ENCODE data around the gene MLN. TPM values are rescaled to one million over a fixed set of nuclear protein-coding genes. Genes with fewer than 3 reads are reported as not detected.

The MLN gene
- total and polyA plus RNA-seq, 2 experiments from 2014 or later, result not detected

GRCh38 chr6:33806841-33807240 is 3.0 kb upstream of the MLN start (continued):
- TF ChIP-seq ZNF462 (CRISPR knock-in tag; IDR thresholded peaks at IDR 0.05) (no peak), NANOG (IDR thresholded peaks at IDR 0.05; ENCODE audit: borderline replicate concordance) (no peak), REST (IDR thresholded peaks at IDR 0.05; ENCODE audit: unreplicated experiment) (no peak), ZNF114 (CRISPR knock-in tag; IDR thresholded peaks at IDR 0.05) (no peak), EZH2 (IDR thresholded peaks at IDR 0.05; ENCODE audit: low read depth, unreplicated experiment) (no peak), ETS1 (IDR thresholded peaks at IDR 0.05) (no peak)
